CD4-positive, alpha-beta T cell treated with Interleukin-21 for 1 hour (primary cell): ENCODE measurements around the gene CKAP4.

Source experiments
- DNase-seq: peaks from one replicate; pipeline ENCODE4 v3.0.0-alpha.2; 2020

CKAP4 gene

DNA sequence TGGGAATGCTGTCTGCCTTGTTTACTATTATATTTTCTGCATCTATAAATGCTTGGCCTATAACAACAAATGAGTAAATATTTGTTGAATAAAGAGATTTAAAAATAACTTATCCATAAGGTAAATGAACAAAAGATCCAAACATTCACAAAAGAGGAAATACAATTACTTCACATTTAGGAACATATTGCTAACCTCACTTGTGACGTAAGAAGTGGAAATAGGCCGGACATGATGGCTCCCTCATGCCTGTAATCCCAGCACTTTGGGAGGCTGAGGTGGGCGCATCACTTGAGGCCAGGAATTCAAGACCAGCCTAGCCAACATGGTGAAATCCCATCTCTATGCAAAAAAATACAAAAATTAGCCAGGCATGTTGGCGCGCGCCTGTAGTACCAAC is 25.7 kb upstream of the CKAP4 start:
- no peak for DNase-seq

DNA sequence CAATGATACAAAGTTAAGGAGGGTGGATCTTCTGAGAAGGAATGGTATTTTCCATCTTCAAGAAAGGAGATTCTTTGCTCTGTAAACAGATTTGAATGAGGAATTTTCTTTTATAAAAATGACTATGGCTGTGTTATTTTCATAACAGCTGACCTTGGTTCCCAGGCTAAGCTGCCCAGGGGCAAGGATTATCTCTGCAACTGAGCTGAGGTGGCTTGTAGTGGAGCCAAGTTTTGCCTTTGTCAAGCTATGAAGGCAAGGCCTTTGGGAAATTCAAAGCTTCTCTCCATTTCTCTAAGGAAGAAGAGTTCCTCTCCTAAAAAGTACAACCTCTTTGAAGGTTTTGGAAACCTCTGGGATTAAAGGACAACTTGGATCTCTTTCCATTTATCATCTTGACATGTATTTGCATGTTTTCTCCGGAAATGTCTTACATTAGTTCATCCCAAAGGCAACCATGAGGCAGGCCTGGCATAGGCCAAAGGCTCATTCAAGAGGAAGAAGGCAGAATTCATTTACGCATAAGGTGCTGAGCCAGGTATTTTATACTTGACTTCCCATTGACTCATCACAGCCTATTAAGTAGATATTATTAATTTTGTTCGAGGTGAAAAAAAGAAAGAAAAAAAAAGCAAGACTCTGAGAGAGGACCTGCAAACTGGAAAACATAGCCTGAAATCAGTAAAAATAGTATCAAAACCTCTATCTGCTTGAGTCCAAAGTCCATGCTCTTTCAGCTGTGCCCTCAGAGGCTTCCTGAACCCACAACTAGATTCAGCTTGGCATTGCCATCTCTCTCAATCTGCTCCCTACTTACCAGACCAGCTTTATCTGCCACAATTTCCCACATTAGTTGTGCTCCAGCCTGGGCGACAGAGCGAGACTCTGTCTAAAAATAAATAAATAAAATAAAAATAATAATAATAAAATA is 24.0 kb upstream of the CKAP4 start:
- no peak for DNase-seq

DNA sequence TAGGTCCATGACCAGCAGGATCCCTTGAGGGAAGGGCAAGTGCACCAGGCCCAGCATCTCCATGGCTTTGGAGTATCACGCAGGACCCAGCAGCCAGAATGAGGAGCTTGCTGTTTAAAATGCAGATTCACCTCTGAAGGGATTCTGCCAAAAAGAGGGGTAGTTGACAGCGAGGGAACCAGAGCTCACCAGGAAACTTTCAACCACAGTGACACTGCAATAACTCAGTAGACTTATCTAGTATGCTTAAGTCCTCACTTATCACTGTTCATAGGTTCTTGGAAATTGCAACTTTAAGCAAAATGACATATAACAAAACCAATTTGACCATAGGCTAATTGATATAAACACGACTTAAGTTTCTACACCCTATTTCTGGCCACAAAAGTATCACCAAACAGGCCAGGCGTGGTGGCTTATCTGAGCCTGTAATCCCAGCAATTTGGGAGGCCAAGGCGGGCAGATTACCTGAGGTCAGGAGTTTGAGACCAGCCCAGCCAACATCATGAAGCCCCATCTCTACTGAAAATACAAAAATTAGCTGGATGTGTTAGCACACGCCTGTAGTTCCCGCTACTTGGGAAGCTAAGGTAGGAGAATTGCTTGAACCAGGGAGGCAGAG is 21.4 kb upstream of the CKAP4 start:
- no peak for DNase-seq

DNA sequence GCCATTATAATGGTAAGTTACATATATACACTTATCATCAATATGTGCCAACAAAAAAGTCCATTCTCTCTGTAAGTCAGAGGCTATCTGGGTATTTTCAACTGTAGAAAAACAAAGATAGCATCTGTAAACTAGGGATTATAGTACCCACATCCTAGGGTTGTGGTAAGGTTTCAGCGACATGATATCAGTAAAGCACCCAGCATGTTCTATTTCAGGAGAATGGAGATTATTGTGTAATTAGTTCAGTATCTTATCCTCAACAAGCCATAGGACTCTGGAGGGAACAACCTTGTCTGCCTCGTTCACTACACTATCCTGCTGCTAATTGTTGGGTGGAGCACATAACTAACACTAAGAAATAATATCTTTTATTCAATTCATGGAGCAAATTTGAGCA is 19.7 kb upstream of the CKAP4 start:
- DNase-seq = no peak

DNA sequence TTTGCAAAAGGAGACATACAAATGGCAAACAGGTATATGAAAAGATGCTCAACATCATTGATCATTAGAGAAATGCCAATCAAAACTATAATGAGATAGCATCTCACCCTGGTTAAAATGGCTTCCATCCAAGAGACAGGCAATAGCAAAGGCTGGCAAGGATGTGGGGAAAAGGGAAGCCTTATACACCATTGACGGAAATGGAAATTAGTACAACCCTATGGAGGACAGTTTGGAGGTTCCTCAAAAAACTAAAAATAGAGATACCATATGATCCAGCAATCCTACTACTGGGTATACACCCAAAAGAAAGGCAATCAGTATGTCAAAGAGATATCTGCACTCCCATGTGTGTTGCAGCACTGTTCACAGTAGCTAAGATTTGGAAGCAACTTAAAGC is 17.3 kb upstream of the CKAP4 start:
- DNase-seq = no peak

DNA sequence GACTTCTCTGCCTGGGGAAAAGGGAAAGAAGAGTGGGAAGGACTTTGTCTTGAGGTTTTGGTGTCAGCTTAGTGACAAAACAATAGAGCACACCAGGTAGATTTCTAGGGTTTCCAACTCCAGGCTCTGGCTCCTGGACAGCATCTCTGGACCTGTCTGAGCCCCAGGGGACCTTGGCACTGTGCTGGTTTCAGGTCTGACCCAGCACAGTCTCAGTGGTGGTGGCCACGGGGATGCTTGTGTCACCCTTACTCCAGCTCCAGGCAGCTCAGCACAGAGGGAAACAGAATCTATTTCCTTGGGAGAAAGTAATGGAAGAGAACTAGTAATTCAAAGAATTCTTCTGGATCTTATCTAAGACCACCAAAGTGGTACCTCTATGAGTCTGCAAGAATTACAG is 11.1 kb upstream of the CKAP4 start:
- DNase-seq = no peak

DNA sequence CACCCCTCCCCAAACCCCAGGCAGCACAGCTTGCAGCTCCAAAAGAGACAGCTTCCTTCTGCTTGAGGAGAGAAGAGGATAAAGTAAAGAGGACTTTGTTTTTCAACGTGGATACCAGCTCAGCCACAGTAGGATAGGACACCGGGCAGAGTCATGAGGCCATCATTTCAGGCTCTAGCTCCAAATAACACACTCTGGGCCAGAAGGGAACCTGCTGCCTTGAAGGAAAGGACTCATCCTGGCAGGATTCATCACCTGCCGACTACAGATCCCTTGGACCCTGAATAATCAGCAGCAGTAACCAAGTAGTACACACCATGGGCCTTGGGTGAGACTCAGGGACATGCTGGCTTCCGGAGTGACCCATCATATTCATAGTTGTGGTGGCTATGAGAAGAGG is 10.4 kb upstream of the CKAP4 start:
- no peak for DNase-seq

DNA sequence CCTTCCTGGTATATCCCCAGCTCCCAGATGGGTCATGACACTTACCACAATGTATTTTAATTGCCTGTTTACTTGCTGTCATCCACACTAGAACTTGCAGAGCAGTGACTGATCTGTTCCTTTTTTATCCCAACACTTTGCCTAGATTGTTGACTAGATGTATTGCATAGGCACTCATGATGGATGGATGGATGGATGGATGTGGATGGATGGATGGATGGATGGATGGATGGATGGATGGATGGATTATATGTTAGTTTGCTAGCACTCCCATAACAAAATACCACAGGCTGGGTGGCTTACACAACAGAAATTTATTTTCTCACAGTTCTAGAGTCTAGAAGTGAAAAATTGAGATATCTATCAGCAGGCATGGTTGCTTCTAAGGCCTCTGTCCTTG is 8.7 kb upstream of the CKAP4 start:
- DNase-seq = no peak

DNA sequence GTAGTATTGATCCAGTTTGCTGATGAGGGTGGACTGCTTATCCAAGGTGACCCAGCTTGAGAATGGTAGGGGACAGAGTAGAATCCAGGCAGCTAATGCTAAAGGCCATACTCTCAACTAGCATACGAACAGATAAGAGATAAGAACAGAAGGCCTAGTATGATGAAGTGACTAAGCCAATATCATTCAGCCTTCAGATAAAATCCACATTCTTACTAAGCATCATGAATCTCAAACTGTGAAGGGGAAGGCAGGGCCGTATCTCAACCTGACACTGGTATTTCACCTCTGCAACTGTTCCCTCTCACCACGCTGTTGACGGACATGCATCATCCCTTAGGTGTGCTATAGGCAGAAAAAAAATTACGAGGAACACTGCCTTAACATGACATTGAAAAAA is 8.1 kb upstream of the CKAP4 start:
- no peak for DNase-seq

DNA sequence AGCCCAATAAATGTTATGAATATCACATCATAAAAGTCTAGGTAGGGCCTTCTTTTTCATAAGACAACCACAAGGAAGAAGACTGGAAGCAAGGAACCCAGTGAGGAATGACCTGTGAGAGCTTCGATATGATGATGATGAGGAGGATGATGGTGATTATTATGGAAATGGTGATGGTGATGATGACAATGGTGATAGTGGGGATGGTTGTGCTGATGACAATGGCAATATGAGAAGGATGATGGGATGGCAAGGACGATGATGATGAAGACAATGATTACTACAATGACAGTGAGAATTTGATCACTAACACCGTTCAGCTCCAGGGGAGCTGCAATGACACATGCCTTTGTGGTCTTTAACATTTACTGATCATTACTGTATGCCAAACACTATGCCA is 7.7 kb upstream of the CKAP4 start:
- DNase-seq = no peak

DNA sequence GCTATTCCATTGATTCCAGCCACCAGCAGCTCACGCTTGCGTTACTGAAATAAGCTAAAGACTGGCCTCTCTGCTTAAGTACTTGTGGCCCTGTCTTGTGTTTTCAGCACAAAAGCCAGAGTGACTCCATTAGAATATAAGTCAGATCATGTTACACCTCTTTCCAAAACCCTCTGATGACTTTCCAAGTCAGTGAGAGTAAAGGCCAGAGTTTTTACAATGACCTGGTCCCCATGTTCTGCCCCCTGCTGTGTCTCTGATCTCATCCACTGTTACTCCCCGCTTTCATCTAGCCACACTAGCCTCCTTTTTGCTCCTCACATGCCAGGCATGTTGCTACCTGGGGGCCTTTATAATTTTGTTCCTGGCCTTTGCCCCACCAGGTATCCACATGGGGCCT is 6.9 kb upstream of the CKAP4 start:
- no peak for DNase-seq

DNA sequence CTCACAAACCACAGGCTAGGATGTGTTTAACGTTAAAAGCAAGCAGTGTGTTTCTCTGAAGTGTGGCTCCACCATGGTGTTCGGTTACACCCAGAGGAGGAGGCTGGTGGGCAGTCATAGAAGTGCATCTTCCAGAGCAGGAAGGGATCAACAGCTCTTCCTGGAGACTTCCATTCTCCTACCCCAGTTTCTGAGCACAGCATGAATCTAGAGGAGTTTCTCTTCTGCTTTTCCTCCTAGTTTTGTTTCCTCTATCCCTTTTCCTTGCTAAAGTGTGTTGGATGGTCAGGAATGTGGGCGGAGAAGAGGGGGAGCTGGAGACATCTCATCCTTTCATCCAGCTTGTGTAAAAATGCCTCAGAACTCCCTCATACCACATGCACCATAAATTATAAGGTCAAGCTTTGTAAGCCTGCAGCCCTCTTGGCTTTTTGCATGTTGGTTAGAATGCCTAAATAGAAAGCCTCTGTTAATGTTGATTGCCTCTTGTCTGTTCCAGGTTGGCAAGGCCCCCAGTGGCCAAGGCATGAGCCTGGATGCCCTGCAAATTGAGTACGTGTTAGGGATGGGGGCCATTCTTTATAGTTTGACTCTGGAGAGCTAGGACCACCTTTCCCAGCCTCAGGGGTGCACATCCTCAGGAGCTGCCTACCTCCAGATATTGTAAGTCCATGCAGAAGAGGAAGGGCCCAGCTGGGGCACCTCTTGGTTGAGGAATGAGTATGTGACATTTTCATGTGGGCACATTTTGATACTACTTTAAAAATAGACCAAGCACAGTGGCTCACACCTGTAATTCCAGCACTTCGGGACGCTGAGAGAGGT is 4.0 kb upstream of the CKAP4 start:
- no peak for DNase-seq

DNA sequence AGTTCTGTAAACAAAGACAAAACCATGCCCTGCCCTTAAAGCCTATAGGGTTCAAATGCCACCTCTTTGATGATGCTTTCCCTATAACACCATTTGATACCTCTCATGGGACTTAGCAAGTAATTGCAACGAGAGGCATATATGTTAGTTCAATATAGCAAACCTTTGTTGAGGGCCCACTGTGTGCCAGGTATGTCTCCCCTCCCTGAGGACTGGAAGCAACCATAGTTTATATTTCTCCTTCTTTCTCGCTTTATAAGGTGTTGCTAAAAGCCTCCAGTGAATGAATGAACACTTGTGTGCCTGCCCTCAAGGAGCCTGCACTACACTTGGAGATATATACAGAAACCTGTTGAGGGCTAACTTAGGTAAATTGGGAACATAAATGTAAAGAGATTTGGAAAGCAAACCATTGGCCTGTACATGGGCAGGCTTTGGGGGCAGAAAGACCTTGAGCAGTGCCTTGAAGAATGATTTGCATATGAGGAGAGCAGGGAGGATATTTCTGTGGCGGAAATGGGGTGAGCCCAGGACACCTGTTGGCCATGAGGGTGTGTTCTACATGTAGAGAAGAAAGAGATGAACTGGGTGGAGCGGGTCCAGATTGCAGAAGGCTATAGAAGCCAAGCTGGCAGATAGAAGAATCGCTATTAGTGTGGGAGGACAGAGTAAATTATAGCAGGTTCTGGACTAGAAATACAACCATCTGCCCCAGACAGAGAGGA is 1.8 kb upstream of the CKAP4 start:
- DNase-seq = no peak

DNA sequence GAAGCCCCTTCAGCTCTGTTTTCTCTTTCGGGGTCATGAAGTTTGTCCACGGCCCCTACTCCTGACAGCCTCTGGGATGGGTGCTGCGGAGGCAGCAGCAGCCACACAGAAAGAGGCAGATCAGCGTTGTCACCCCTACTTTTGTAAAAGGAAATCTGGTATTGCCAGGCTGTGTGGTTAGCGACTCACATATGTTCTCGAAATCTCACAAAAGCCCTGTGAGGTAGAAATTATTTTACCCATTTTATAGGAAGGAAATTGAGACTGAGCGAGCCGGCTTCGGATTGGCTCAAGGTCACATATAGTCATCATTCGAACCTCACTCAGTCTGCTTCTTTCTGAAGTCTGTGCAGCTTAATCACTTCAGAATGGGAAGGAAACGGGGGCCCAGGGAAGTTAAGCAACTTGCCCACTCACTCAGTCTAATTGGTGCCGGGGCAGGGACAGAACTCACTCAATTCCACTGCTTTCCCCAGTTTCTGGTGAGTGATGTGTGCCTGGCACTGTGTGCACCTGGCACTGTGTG is 1.1 kb upstream of the CKAP4 start:
- peak; percentile 57 for DNase-seq

DNA sequence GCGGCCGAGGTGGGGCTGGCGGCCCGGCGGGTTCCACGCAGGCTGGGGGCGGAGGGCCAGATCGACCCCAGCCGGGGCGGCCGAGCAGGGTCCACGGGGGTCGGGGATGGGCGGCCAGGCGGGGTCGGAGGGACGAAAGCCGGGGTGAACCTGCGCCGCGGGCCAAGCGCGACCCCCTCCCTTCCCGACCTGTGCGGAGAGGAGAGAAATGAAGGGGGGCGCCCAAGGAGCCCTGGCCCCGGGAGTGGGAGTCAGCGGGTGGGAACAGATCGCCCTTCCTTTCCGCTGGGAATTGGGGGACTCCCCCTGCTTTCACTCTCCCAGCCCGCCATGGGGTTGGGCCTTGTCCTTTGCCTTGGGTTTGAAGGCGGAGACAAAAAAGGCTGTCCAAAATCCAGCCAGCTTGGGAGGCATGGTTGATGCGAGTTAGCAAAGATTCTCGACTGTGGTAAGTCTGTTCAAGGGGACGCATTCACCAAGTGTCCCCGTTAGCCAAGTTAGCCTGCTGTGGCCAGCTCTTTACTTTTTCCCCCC is 559 bp upstream of the CKAP4 start:
- DNase-seq = peak; percentile 34

DNA sequence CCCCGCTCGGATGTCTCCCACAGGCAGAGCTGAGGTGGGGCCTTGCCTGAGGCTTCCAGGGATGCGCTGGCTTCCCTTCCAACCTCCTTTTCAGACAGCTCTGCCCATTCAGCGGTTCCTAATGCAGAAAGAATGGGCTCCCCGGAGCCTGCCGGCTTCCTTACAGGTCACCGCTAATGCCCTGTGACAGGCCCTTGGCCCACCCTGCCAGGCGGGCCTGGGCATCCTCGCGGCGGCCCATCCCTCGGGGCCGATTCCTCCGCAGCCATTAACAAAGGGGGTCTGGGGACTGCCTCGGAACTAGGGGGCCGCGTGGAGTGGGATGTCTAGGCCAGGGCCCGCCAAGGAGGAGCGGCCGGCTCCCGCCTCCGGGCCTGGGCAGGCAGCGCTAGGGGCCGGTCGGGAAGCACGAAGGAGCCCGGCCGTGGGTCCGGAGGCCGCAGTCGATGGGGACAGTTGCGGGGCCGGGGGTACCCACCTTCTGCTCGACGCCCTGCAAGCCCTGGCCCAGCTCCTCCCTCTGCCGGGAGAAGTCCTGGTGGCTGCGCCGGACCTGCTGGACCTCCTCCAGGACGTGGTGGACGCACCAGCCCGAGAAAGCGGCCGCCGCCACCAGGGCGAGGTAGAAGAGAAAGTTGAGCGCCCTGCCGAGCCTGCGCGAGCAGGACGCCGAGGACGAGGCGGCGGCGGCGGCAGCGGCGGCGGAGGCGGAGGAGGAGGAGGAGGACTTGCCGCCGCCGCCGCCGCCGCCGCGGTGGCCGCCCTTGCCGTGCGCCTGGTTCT is 738 bp downstream of the CKAP4 start:
- DNase-seq = peak; percentile 60

DNA sequence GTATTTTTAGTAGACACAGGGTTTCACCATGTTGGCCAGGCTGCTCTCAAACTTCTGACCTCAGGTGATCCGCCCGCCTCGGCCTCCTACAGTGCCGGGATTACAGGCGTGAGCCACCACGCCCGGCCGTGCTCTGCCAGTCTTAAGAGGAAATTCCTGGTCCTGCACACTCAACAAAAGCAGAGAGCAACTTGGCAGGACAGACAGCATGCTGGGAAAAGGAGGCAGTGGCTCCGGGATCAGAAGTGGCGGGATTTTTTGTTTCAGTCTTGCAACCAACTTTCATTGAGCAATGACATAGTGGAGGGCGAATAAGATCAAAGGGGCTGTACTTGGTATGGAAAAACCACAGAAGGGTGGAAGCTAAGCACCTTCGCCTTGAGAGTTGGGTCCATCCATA is 2.1 kb downstream of the CKAP4 start:
- no peak for DNase-seq

DNA sequence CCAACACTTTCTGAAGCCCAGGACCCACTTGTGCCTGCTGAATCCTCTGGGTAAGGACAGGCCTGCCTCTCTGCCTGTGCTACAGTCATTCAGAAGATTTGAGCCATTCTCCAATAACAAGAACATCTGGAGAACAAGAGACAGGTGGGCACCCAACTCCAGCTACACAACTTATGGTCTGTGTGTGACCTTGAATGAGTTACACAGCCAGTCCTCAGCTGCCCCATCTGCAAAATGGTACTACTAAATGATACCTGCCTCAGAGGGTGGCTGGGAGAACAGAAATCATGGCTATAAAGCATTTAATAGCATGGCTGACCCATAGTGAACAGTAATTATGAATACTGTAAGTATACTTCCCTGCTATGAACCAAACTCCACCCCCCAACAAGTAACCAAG is 4.2 kb downstream of the CKAP4 start:
- DNase-seq = no peak

DNA sequence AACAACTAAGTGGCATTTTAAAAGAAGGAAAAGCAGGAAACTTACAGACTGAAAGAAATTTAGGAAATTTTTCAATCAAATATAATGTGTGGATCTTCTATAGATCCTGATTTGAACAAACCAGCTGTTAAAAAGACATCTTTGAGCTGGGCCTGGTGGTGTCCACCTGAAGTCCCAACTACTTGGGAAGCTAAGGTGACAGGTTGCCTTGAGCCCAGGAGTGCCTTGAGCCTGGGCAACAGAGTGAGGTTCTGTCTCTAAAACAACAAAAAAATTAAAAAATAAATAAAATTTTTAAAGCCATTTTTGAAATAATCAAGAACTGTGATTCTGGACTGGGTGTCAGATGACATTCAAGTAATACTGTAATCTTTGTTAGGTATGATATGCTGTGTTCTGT is 7.0 kb downstream of the CKAP4 start:
- no peak for DNase-seq

DNA sequence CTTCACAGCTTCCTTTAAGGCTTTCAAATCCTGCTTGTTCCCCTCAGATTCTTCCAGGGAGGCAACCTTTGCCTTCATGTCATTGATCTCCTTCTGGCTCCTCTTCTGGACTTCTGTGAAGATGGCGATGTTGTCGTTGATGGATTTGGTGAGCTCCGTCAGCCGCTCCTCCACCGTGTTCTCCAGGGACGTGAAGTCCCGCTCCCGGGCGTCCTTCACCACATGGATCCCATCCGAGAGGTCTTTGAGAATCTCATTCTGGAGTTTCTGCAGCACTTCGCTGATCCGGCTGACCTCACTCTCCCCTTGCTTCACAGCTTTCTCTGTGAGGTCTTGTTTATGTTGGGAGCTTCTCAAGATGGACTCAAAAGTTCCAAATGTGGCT is 7.9 kb downstream of the CKAP4 start:
- no peak for DNase-seq

DNA sequence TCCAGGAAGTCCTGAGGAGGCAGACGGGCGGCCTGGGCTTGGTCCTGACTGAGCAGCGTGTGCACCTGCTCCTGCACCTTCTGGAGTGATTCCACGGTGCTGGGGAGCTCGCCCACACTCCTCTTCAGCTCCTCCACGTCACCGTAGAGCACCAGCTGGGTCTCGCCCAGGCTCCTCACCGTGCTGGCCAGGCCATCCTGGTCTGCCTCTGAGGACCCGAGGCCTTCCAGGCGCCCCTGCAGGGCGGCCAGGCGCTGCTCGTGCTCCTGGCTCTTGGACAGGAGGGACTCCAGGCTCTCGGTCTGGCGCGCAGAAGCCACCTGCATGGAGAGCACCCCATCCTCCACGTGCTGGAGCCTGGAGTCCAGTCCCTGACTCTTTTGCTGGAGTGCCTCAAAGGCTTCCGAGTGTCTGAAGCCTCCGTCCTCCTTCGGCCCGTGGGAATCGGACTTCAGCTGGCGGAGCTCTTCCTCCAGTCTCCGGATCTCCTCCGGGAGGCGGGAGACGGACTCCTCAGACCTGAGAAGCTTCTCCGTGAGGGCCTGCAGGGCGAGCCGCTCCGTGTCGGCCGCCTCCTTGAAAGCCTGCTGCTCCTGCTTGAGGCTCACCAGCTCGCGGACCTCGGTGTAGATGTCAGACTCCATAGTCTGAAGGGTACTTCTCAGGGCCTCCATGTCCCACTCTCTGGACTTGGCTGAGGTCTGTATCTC is 8.4 kb downstream of the CKAP4 start:
- DNase-seq = no peak
